ENCODE results near the gene GAREM1. TPM values are rescaled to one million over a fixed set of nuclear protein-coding genes. Genes with fewer than 3 reads are reported as not detected.

The GAREM1 gene
- total and polyA plus RNA-seq, 7 experiments from 2014 or later = 0.06 to 1.0 (median 0.43) TPM; not detected in 2

- H3K36me3 Mint-ChIP-seq = no peaks in the 10 kb centered on the region
- POLR2A ChIA-PET = no interaction called here
- peaks cover 0 to 19% (median 5%) of the 10 kb centered on the region in 5 donors for H3K27me3 Mint-ChIP-seq
- H3K27ac ChIP-seq (ENCODE audit: low read depth, low read length) = no peak overlapping the region
- H3K27ac Mint-ChIP-seq = no peak overlapping the region
- no peaks in the 10 kb centered on the region for H3K4me1 Mint-ChIP-seq
- no peak for DNase-seq
- H3K4me1 ChIP-seq (ENCODE audit: control insufficient read depth in 2 of 2, insufficient read depth in 2 of 2, low read length in 2 of 2) = no peaks in the 10 kb centered on the region
- H3K9me3 ChIP-seq (ENCODE audit: control insufficient read depth in 2 of 3, low read length in 3 of 3) = no peaks in the 10 kb centered on the region
- ATAC-seq = no peak
- CTCF ChIA-PET = interaction anchor here (0.6 kb wide), 1 partner anchor 233 kb away, joined by 3 read pairs; no protein-coding TSS in a partner anchor
- no peak overlapping the region for H3K4me3 ChIP-seq (ENCODE audit: low read length)
- no peaks in the 10 kb centered on the region for H3K36me3 ChIP-seq (ENCODE audit: control insufficient read depth in 2 of 3, insufficient read depth in 3 of 3, low read length in 3 of 3)
- intact Hi-C loops (cut with micrococcal nuclease) = no loop called here
- no peaks in the 10 kb centered on the region for H3K9me3 Mint-ChIP-seq
- no peak overlapping the region for H3K4me3 Mint-ChIP-seq
- no peaks in the 10 kb centered on the region for H3K27me3 ChIP-seq (ENCODE audit: control insufficient read depth in 2 of 2, insufficient read depth in 2 of 2, low read length in 2 of 2)
These were observed 153.0 kb downstream of the GAREM1 start for GRCh38 chr18:32317651-32318050.

- POLR2A ChIA-PET = no interaction called here
These were observed 154.8 kb downstream of the GAREM1 start for GRCh38 chr18:32315881-32316280.

GRCh38 chr18:32310774-32311173 lies 159.9 kb downstream of the GAREM1 start:
- Histone ChIP-seq H3K4me1 (ENCODE audit: control insufficient read depth in 2 of 2, insufficient read depth in 2 of 2, low read length in 2 of 2) (no peaks in the 10 kb centered on the region), H3K9me3 (ENCODE audit: control insufficient read depth in 2 of 3, low read length in 3 of 3) (no peaks in the 10 kb centered on the region), H3K27ac (ENCODE audit: low read depth, low read length) (no peak overlapping the region), H3K36me3 (ENCODE audit: control insufficient read depth in 2 of 3, insufficient read depth in 3 of 3, low read length in 3 of 3) (no peaks in the 10 kb centered on the region), H3K27me3 (ENCODE audit: control insufficient read depth in 2 of 2, insufficient read depth in 2 of 2, low read length in 2 of 2) (peaks cover 0 to 4% of the 10 kb centered on the region in 2 donors), H3K4me3 (ENCODE audit: low read length) (no peak overlapping the region)
- Mint-ChIP-seq H3K9me3 (no peaks in the 10 kb centered on the region), H3K4me3 (no peak overlapping the region), H3K36me3 (no peaks in the 10 kb centered on the region), H3K4me1 (no peaks in the 10 kb centered on the region), H3K27ac (no peak overlapping the region), H3K27me3 (peaks cover 0 to 10% (median 4%) of the 10 kb centered on the region in 5 donors)
- ChIA-PET CTCF (no interaction called here), POLR2A (no interaction called here)
- DNase-seq = no peak
- no peak for ATAC-seq
- intact Hi-C loops (cut with micrococcal nuclease) = no loop called here

More at GRCh38 chr18:32315881-32316280, 154.8 kb downstream of the GAREM1 start:
- Histone ChIP-seq H3K4me3 (ENCODE audit: low read length) (no peak overlapping the region), H3K36me3 (ENCODE audit: control insufficient read depth in 2 of 3, insufficient read depth in 3 of 3, low read length in 3 of 3) (no peaks in the 10 kb centered on the region), H3K9me3 (ENCODE audit: control insufficient read depth in 2 of 3, low read length in 3 of 3) (no peaks in the 10 kb centered on the region), H3K4me1 (ENCODE audit: control insufficient read depth in 2 of 2, insufficient read depth in 2 of 2, low read length in 2 of 2) (no peaks in the 10 kb centered on the region), H3K27me3 (ENCODE audit: control insufficient read depth in 2 of 2, insufficient read depth in 2 of 2, low read length in 2 of 2) (no peaks in the 10 kb centered on the region), H3K27ac (ENCODE audit: low read depth, low read length) (no peak overlapping the region)
- CTCF ChIA-PET = no interaction called here
- ATAC-seq = no peak
- Mint-ChIP-seq H3K27ac (no peak overlapping the region), H3K4me1 (no peaks in the 10 kb centered on the region), H3K9me3 (no peaks in the 10 kb centered on the region), H3K36me3 (no peaks in the 10 kb centered on the region), H3K4me3 (no peak overlapping the region), H3K27me3 (peaks cover 0 to 6% (median 0%) of the 10 kb centered on the region in 5 donors)
- no peak for DNase-seq
- intact Hi-C loops (cut with micrococcal nuclease) = no loop called here

- ChIA-PET POLR2A (no interaction called here), CTCF (no interaction called here)
- no peak overlapping the region for H3K4me3 Mint-ChIP-seq
- Histone ChIP-seq H3K36me3 (ENCODE audit: control insufficient read depth in 2 of 3, insufficient read depth in 3 of 3, low read length in 3 of 3) (no peaks in the 10 kb centered on the region), H3K27ac (ENCODE audit: low read depth, low read length) (no peak overlapping the region), H3K9me3 (ENCODE audit: control insufficient read depth in 2 of 3, low read length in 3 of 3) (no peaks in the 10 kb centered on the region), H3K27me3 (ENCODE audit: control insufficient read depth in 2 of 2, insufficient read depth in 2 of 2, low read length in 2 of 2) (peaks cover 0 to 4% of the 10 kb centered on the region in 2 donors), H3K4me3 (ENCODE audit: low read length) (no peak overlapping the region), H3K4me1 (ENCODE audit: control insufficient read depth in 2 of 2, insufficient read depth in 2 of 2, low read length in 2 of 2) (no peaks in the 10 kb centered on the region)
- intact Hi-C loops (cut with micrococcal nuclease) = no loop called here
- DNase-seq = no peak
- no peak for ATAC-seq
- H3K27me3 Mint-ChIP-seq = peaks cover 0 to 10% (median 4%) of the 10 kb centered on the region in 5 donors
- H3K9me3 Mint-ChIP-seq = peaks cover 0 to 2% (median 0%) of the 10 kb centered on the region in 11 donors
- H3K4me1 Mint-ChIP-seq = no peaks in the 10 kb centered on the region
- H3K27ac Mint-ChIP-seq = no peak overlapping the region
- no peaks in the 10 kb centered on the region for H3K36me3 Mint-ChIP-seq
These were observed 160.6 kb downstream of the GAREM1 start for GRCh38 chr18:32310101-32310500.

- DNase-seq (no peak), ATAC-seq (no peak)
- H3K4me1 Mint-ChIP-seq = no peaks in the 10 kb centered on the region
- no peak overlapping the region for H3K27ac Mint-ChIP-seq
- ChIA-PET POLR2A (no interaction called here), CTCF (no interaction called here)
- no peak overlapping the region for H3K4me3 ChIP-seq (ENCODE audit: low read length)
- no peaks in the 10 kb centered on the region for H3K4me1 ChIP-seq (ENCODE audit: control insufficient read depth in 2 of 2, insufficient read depth in 2 of 2, low read length in 2 of 2)
- H3K9me3 Mint-ChIP-seq = peaks cover 0 to 2% (median 0%) of the 10 kb centered on the region in 11 donors
- H3K27me3 ChIP-seq (ENCODE audit: control insufficient read depth in 2 of 2, insufficient read depth in 2 of 2, low read length in 2 of 2) = peaks cover 0 to 4% of the 10 kb centered on the region in 2 donors
- H3K9me3 ChIP-seq (ENCODE audit: control insufficient read depth in 2 of 3, low read length in 3 of 3) = no peaks in the 10 kb centered on the region
- no peaks in the 10 kb centered on the region for H3K36me3 Mint-ChIP-seq
- H3K27ac ChIP-seq (ENCODE audit: low read depth, low read length) = no peak overlapping the region
- peaks cover 0 to 10% (median 4%) of the 10 kb centered on the region in 5 donors for H3K27me3 Mint-ChIP-seq
- H3K36me3 ChIP-seq (ENCODE audit: control insufficient read depth in 2 of 3, insufficient read depth in 3 of 3, low read length in 3 of 3) = no peaks in the 10 kb centered on the region
- no peak overlapping the region for H3K4me3 Mint-ChIP-seq
- intact Hi-C loops (cut with micrococcal nuclease) = no loop called here
These were observed 162.1 kb downstream of the GAREM1 start for GRCh38 chr18:32308493-32309120.

GRCh38 chr18:32303400-32303799 lies 167.3 kb downstream of the GAREM1 start:
- H3K27ac Mint-ChIP-seq = no peak overlapping the region
- no peak for ATAC-seq
- peaks cover 0 to 2% (median 0%) of the 10 kb centered on the region in 11 donors for H3K9me3 Mint-ChIP-seq
- no peak overlapping the region for H3K27ac ChIP-seq (ENCODE audit: low read depth, low read length)
- no peak overlapping the region for H3K4me3 Mint-ChIP-seq
- no peaks in the 10 kb centered on the region for H3K36me3 ChIP-seq (ENCODE audit: control insufficient read depth in 2 of 3, insufficient read depth in 3 of 3, low read length in 3 of 3)
- no peaks in the 10 kb centered on the region for H3K9me3 ChIP-seq (ENCODE audit: control insufficient read depth in 2 of 3, low read length in 3 of 3)
- peaks cover 0 to 4% of the 10 kb centered on the region in 2 donors for H3K27me3 ChIP-seq (ENCODE audit: control insufficient read depth in 2 of 2, insufficient read depth in 2 of 2, low read length in 2 of 2)
- no peak for DNase-seq
- peaks cover 0 to 5% (median 0%) of the 10 kb centered on the region in 7 donors for H3K4me1 Mint-ChIP-seq
- peaks cover 2 to 12% (median 10%) of the 10 kb centered on the region in 5 donors for H3K27me3 Mint-ChIP-seq
- H3K36me3 Mint-ChIP-seq = no peaks in the 10 kb centered on the region
- H3K4me3 ChIP-seq (ENCODE audit: low read length) = no peak overlapping the region
- no peaks in the 10 kb centered on the region for H3K4me1 ChIP-seq (ENCODE audit: control insufficient read depth in 2 of 2, insufficient read depth in 2 of 2, low read length in 2 of 2)
- ChIA-PET POLR2A (no interaction called here), CTCF (no interaction called here)
- intact Hi-C loops (cut with micrococcal nuclease) = no loop called here

GRCh38 chr18:32302806-32303205 lies 167.9 kb downstream of the GAREM1 start:
- DNase-seq (no peak), ATAC-seq (no peak)
- Mint-ChIP-seq H3K27ac (no peak overlapping the region), H3K27me3 (peaks cover 6 to 18% (median 16%) of the 10 kb centered on the region in 5 donors), H3K4me1 (peaks cover 0 to 5% (median 0%) of the 10 kb centered on the region in 7 donors), H3K4me3 (no peak overlapping the region), H3K9me3 (peaks cover 0 to 2% (median 0%) of the 10 kb centered on the region in 11 donors), H3K36me3 (no peaks in the 10 kb centered on the region)
- Histone ChIP-seq H3K9me3 (ENCODE audit: control insufficient read depth in 2 of 3, low read length in 3 of 3) (no peaks in the 10 kb centered on the region), H3K27me3 (ENCODE audit: control insufficient read depth in 2 of 2, insufficient read depth in 2 of 2, low read length in 2 of 2) (peaks cover 0 to 3% of the 10 kb centered on the region in 2 donors), H3K27ac (ENCODE audit: low read depth, low read length) (no peak overlapping the region), H3K36me3 (ENCODE audit: control insufficient read depth in 2 of 3, insufficient read depth in 3 of 3, low read length in 3 of 3) (no peaks in the 10 kb centered on the region), H3K4me1 (ENCODE audit: control insufficient read depth in 2 of 2, insufficient read depth in 2 of 2, low read length in 2 of 2) (no peaks in the 10 kb centered on the region), H3K4me3 (ENCODE audit: low read length) (no peak overlapping the region)
- POLR2A ChIA-PET = no interaction called here
- intact Hi-C loops (cut with micrococcal nuclease) = no loop called here
- CTCF ChIA-PET = no interaction called here
